ENCODE results near the gene DLG1. TPM values are rescaled to one million over a fixed set of nuclear protein-coding genes. Genes with fewer than 3 reads are reported as not detected.
"Not testable (repeated sequence)": the region's sequence is repeated elsewhere in the genome, so short reads cannot be mapped to it uniquely, and the experiment has no call there.

Gene DLG1
- polyA plus RNA-seq, 3 donors: 76.8 to 88.8 (median 86.3) TPM

DNA sequence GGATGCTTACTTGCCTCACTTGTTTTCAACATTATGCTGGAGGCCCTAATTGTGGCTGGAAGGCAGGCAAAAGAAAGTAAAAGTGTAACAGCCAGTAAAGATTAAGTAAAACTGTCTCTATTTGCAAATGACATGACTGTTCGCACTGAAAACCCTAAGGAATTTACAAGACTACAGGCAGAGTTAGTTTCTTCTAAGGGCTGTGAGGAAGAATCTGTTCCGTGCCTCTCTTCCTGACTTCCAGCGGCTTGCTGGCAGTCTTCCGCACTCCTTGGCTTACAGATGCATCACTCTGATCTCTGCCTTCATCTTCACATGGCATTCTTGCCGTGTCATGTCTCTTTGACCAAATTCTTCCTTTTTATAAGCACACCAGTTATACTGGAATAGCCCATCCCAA, 86.1 kb downstream of the DLG1 start:
- DNase-seq: no peak

DNA sequence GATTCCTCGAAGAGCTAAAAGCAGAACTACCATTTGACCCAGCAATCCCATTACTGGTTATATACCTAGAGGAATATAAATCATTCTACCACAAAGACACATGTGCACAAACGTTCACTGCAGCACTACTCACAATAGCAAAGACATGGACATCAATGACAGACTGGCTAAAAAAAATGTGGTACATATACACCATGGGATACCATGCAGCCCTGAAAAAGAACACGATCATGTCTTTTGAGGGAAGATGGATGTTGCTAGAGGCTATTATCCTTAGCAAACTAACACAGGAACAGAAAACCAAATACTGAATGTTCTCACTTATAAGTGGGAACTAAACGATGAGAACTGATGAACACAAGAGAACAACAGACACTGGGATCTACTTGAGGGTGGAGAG, 86.7 kb downstream of the DLG1 start:
- not testable (repeated sequence) for DNase-seq

DNA sequence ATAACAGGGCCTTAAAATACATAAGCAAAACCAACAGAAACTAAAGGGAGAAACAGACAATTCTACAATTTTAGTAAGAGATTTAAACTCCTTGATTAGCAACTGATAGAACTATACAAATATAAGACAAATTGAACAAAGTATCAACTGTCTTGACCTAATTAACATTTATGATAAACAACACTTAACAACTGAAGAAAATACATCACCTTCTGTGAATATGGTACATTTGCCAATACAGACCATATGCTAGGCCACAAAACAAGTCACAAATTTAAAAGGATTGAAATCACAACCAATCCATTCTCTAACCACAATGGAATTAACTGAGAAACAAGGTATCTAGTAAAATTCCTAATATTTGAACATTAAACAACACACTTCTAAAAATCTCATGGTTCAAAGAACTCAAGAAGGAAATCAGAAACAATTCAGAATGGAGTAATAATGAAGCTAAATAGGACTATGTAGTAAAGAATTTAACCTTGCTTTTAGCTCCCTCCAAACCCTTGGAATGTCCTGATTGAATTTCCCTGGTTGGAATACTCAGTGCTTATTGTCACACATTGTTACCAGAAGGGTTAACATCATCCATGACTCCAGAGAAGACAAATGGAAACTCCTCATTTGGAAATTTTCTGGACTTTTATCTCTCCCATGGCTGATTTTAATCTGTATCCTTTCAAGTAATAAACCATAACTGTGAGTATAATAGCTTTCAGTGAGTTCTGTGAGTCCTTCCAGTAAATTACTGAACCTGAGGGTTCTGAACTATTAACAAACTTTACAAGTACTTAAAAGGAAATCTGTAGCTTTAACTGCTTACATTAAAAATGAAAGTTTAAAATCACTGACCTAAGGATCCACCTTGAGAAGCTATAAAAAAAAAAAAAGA, 88.8 kb downstream of the DLG1 start:
- DNase-seq: no peak

DNA sequence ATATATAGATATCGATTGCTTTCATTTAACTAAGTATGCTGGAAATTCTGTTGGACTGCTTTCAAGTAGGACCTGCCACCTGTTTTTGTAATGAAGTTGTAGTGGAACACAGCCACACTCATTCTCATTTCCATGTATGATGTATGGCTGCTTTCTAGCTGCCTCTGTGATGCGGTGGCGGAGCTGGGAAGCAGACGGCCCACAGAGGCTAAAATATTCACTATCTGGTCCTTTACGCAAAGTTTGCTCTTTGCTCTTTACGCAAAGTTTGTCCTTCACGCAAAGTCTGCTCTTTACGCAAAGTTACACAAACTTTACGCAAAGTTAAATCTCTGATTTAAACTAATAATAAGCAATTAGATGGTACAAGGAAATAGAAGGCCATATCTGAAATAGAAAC, 91.5 kb downstream of the DLG1 start:
- DNase-seq: no peak

DNA sequence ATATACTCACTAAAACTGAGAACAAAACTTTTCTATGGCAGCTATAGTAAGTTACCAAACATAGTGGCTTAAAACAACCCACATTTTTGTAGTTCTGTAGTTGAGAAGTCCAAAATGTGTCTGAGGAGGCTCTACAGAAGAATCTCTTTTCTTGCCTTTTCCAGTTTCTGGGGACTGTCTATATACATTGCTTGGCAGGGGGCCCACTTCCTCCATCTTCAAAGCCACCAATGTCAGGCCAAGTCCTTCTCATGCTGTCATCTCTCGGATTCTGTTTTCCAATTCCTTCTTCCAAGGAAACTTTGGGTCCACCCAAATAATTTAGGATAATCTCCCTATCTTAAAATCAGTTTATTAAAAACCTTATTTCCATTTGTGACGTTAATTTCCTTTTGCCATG, 92.7 kb downstream of the DLG1 start:
- no peak for DNase-seq

DNA sequence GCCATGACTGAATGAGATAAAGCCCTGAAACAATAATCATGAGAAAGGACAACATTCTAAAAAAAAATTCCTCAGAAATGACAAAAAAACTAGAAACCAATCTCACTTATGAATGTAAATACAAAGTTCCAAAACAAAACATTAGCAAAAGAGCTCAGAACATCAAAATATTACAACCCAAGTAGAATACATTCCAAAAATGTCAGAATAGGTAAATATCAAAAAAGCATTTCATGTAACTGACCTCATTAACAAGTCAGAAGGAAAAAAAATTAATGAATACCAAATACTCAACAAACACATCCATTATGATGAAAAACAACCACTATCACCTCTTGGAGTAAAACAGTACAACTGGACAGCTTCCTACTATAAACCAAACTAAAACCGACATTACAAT, 93.1 kb downstream of the DLG1 start:
- no peak for DNase-seq

DNA sequence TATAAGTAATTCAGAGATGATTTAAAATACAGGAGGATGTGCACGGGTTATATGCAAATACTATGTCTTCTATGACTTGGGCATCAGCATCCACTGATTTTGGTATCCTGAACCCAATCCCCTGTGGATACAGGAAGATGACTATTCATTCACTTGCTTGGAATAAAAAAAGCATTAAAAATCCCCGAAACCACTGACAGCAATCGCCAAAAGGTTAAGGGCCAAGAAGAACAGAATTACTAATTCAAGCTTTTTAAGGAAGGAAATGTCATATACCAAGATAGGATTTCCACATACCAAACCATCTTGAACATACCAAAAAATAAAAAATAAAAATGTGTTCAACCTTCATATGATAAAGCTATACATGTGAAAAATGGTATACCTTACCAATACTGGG, 93.7 kb downstream of the DLG1 start:
- no peak for DNase-seq

DNA sequence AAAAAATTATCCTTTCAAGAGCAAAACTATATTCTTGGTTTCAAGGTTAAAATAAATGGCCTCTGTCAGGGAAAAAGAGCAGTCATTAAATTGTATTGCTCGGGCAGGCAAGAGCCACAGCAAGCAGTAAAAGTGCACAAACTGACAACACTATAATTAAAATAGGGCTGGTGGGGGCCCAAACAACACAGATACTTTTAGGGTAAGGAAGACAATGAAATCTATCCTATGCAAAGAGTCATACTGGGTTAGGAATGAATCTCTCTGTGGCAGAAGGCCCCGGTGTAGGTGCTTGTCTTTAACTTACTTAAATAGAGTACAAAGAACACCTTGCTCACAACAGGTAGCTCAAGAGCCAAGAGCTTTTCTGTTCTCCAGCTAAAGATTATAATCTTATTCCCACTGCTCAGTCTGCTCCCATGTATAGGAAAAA, 94.7 kb downstream of the DLG1 start:
- no peak for DNase-seq

DNA sequence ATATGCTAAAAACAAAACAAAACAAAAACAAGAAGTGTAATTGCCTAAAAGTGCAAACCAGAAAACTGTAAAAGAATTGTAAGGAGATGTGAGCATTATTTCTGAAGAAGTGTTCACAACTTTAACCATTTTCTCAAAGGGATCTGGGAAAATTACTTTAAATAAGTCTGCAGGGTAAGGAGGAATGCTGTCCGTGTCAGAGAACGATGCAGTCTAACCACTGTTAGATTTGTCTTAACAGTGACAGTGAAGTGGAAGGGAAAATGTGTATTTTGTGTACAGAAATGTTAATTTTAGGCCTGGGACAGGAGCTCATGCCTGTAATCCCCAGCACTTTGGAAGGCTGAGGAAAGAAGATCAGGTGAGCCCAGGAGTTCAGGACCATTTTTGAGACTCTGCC, 95.7 kb downstream of the DLG1 start:
- DNase-seq: no peak

DNA sequence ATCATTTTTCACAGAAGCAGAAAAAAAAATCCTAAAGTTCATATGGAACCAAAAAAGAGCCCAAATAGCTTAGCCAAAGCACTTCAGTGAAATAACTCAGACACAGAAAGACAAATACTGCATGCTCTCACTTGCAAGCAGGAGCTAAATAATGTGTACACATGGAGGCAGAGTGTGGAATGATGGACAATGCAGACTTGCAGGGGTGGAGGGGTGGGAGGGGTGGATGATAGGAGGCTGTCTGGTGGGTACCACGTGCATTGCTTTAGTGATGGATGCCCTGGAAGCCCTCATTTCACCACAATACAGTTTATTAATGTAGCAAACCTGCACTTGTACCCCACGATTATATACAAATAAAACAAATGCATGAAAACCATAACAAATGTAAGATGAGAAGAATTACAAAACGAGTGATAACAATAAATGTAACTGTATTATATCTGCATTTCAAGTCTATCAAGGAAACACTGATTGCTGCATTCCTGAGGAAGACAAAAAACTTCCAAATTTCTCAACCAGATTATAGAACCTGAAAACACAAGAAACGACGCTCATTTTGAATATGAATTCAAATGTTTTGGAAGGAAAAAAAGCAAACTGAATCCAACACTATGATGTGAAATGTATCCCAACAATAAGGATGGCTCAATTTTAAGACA, 96.5 kb downstream of the DLG1 start:
- DNase-seq: no peak

DNA sequence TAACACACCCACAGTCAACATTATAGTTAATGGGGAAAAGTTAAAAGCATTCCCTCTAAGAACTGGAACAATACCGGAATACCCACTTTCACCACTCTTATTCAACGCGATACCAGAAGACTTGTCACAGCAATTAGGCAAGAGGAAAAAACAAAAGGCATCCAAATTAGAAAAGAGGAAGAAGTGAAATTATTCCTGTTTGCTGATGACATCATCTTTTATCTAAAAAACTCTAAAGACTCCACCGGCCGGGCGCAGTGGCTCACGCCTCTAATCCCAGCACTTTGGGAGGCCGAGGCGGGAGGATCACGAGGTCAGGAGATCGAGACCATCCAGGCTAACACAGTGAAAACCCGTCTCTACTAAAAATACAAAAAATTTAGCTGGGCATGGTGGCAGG, 97.6 kb downstream of the DLG1 start:
- not testable (repeated sequence) for DNase-seq

DNA sequence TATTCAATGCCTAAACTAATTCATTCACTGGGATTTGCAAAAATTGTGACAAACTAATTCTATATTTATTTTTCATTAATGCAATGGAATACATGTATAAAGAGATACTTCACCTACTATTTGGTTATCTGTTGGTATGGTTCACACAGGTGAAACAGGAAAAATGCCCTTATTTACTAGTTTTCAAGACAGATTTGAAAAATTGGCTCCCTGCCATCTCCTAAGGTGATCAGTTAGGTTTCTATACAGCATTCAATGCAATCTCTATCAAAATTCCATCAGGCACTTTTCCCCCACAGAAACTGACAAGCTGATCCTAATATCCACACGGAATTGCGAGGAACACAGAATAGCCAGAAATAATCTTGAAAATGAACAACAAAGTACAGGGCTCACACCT, 101.1 kb downstream of the DLG1 start:
- no peak for DNase-seq

DNA sequence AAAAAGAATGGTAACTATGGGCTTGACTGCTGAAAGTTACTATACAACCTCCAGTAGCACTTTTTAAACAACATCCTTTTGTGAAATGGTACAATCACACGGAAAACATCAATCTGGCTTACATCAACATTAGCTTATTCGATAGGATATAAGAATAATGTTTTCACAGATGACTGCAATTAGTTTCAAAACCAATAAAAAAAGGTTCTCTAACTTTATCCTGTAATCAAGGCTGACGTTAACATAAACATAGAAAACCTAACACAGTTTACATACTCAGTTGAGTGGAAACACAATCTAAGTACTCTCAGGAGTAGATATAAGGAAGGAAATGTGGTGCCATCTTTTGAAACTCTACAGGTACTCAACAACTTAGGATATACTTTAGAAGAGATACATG, 102.2 kb downstream of the DLG1 start:
- DNase-seq: no peak

DNA sequence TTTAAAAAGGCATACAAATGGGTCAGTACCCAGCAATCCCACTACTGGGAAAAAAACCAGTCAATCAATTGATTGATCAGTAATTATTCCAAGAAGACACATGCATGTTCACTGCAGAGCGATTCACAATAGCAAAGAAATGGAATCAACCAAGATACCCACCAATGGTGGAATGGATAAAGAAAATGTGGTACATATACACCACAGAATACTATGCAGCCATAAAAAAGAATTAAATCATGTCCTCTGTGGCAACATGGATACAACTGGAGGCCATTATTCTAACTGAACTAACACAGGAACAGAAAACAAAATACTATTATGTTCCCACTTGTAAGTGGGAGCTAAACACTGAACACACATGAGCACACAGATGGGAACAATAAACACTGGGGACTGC, 103.1 kb downstream of the DLG1 start:
- no peak for DNase-seq

DNA sequence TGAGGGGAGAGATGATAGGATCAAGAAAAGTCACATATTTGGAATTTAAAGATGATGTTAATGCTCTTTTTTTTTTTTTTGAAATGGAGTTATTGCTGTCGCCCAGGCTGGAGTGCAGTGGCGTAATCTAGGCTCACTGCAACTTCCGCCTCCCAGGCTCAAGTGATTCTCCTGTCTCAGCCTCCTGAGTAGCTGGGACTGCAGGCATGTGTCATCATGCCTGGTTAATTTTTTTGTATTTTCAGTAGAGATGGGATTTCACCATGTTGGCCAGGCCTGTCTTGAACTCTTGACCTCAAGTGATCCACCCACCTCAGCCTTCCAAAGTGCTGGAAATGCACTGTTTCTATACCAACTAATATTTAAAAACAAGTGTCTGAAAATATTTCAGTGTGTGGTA, 104.7 kb downstream of the DLG1 start:
- not testable (repeated sequence) for DNase-seq

DNA sequence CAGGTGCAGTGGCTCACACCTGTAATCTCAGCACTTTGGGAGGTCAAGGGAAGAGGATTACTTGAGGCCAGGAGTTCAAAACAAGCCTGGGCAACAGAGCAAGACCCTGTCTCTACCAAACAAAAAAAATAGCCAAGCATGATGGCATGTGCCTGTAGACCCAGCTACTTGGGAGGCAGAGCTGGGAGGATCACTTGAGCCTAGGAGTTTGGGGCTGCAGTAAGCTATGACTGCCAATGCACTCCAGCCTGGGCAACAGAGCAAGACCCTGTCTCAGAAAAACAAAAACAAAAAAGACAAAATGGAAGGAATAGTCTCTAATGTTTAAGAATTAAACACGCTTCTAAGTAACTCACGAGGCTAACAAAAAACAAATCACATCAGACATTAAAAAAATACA, 106.5 kb downstream of the DLG1 start:
- no peak for DNase-seq

DNA sequence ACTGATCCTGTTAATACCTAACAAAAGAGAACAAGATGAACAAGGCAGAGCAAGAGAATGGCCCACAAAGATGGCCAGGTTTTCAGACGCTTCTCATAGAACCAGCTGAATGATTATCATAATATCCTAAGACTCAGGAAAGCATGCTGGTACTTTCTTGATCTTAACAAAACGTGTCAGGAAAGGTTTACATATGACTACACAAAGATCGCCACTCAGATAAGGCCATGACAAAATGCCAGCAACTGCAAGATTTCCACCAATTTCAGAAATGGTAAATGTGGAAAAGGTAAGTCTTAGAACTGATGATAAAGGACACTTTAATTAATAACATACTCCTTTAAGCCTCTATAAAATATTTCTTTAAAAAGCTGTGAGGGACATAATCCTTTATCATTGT, 108.8 kb downstream of the DLG1 start:
- no peak for DNase-seq

DNA sequence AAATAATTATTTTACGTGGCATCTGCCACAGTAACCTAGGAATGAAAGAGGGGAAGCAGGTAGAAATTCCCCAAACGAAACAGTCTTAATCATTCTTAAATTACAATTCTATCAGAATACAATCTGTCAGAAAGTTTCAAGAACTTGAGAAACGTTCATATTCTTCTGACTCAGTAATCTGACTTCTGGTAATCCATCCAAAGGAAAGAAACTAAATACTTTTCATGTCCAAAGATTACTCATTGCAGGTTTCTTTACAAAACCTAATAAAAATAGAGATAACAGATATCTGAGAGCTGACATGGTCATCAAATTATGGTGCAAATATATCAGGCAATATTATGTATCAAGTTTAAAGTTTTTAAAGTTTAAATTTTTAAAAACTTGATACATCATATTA, 109.4 kb downstream of the DLG1 start:
- no peak for DNase-seq

DNA sequence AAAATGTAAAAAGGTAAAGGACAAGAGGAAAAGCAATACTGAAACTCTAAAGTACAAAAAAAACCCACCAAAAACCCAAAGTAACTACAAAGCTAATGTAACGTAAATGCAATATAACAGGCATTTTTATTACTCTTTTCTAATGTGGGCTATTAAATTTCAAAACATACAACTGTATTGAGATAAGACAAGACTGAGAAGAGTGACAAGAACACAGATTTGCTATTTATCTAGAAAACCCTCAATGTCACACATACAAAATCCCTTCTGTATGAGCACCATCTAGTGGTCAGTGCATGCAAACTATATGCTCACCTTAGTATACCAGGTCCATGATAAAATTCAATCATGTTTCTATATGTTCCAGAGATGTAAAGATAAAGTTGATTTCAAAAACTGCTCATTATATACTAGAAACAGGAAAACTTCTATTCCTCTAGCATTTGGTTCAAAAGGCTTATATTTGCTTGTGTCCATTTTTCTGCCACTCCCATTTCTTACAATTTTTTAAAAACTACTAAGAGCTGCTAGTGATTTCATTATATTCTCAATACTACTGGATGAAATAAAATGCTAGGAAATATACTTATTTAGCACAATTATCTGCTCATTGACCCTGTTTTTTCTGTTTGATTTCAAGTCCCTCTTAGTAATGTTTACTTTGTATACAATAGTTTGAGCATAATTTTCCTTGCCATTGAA, 111.4 kb downstream of the DLG1 start:
- peak; percentile 46 for DNase-seq

DNA sequence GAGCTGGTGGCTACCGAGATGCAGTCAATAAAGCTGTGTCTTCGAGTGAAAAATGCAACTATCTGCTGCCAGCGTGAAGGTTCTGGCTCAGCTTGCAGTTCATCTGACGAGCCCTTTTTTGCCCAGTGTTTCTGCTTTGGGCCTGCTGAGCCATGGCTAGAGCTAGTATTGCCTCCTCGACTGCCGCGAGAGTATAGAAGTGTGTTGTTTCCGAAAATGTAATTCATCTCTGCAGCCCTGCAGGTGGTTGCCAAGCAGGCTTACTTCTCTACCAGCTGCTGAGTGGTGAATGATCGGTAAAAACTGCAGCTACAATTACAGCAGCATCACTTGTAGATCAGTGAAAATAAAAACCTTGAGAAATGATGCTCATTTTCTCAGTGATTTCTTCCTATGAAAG, 114.8 kb downstream of the DLG1 start:
- no peak for DNase-seq

DNA sequence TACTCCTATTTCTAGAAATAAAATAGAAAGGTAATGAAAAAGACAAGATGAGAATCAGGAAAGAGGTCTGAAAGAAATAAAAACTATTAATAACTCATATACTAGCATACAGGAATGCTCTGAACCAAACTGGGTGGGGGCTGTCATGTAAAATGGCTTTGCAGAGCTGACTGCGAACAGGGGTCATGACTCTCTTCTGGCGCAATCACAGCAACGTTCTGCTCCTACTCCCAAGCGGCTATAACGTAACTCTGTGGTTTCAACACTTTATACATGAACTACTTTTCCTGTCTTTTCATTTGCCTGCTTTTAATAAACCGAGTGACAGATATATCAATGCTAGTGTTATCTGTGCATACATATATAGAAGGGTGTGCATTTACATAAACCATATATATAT, 116.7 kb downstream of the DLG1 start:
- DNase-seq: no peak

DNA sequence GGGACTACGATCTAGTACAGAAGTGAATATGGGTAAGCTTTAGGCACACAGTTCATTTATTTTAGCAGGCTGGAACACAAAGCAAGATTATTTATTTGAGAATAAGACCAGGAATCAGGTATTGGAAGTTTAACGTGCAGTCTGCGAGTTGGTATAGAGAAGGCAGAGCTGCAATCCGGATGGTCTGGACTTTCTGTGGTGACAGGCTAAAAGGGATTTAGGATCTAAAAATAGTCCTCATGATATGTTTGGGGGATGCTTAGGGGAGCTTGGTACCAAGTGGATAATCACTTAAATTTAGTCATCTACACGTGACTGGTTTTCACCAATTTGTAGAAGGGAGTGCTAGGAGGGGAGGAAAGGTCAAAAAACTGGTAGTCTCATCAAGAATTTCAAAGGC, 119.4 kb downstream of the DLG1 start:
- no peak for DNase-seq

DNA sequence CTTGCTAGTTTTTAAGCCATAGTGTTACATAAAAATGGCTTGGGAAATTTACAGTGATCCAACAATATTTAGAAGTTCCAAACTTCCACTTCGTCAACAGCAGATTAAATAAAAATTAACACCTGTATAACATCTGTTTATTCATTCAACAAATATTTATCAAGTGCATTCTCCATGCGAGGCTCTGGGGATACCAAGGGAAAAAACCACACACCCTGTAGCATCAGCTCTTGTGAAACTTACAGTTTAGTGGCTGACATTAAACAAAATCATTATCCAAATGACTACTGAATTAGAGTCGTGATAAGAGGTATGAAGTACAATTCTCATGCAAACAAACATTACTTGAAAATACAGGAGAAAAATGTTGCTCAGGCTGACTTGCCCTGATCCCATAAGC, 122.9 kb downstream of the DLG1 start:
- DNase-seq: no peak
